ENCODE measurements around the gene LRRC4C. TPM values are rescaled to one million over a fixed set of nuclear protein-coding genes. Genes with fewer than 3 reads are reported as not detected.
"Not testable (repeated sequence)": the region's sequence is repeated elsewhere in the genome, so short reads cannot be mapped to it uniquely, and the experiment has no call there.

LRRC4C gene
- total RNA-seq, 4 donors from 2014 or later, result 0.38 to 3.5 (median 0.95) TPM; not detected in 1

DNA sequence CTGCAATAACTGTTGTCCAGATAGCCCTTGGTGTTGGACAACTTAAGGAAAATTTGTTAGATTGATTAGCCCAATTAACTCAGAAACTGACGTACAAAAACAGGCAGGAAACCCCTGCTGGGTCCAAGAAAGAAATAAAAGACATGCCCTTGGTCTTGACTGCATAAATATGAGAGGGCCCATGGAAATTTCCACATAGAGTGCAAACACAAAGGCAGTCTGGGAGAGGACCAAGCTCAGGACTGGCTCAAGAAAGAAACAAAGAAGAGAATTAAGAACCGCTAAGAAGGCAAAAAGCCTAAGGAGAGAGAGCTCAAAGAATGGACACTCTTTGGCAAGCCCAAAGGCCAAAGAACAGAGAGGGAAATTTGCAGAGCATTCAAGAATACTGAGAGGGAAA, 1243.9 kb downstream of the LRRC4C start:
- DNase-seq (ENCODE audit: low spot score), result no peak
- no peak for ATAC-seq (ENCODE audit: low FRiP score)
- TF ChIP-seq, protein P1, sequence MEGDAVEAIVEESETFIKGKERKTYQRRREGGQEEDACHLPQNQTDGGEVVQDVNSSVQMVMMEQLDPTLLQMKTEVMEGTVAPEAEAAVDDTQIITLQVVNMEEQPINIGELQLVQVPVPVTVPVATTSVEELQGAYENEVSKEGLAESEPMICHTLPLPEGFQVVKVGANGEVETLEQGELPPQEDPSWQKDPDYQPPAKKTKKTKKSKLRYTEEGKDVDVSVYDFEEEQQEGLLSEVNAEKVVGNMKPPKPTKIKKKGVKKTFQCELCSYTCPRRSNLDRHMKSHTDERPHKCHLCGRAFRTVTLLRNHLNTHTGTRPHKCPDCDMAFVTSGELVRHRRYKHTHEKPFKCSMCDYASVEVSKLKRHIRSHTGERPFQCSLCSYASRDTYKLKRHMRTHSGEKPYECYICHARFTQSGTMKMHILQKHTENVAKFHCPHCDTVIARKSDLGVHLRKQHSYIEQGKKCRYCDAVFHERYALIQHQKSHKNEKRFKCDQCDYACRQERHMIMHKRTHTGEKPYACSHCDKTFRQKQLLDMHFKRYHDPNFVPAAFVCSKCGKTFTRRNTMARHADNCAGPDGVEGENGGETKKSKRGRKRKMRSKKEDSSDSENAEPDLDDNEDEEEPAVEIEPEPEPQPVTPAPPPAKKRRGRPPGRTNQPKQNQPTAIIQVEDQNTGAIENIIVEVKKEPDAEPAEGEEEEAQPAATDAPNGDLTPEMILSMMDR (IDR thresholded peaks at IDR 0.05), result no peak

DNA sequence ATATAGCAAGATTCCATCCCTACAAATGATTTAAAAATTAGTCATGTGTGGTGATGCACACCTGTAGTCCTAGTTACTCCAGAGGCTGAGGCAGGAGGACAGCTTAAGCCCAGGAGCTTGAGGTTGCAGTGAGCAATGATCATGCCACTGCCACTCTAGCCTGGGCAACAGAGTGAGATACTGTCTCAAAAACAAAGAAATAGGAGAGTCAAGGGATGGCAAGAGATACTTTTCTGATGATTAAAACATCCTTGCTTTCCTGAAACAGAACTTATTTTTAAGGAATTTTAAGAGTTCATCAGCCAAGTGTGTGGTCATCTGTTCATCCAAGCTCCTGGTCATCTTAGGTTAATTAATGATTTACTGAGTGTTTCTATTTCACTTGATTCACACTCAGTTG, 1252.0 kb downstream of the LRRC4C start:
- TF ChIP-seq, protein P1 (IDR thresholded peaks at IDR 0.05), result no peak
- no peak for ATAC-seq (ENCODE audit: low FRiP score)
- DNase-seq (ENCODE audit: low spot score), result no peak

DNA sequence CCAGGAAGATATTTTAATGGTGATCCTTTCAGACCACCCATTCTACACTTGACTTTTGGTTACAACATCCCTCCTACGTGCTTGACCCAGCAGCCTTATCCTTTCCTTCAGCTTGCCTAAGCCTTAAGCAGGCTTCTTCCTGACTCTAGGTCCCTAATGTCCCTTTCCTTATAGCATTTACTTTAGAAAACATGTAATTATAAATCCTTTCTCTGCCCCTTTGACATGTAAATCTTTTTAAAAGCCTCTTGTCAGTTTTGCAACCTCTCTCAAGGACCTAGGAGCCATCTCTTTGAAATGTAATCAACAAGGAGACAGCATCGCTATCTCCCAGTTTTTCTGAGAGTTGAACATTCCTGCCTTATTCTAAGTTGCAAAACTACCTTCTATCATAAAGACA, 1255.2 kb downstream of the LRRC4C start:
- ATAC-seq (ENCODE audit: low FRiP score) (no peak), DNase-seq (ENCODE audit: low spot score) (no peak)
- TF ChIP-seq, protein P1 (IDR thresholded peaks at IDR 0.05), result no peak

DNA sequence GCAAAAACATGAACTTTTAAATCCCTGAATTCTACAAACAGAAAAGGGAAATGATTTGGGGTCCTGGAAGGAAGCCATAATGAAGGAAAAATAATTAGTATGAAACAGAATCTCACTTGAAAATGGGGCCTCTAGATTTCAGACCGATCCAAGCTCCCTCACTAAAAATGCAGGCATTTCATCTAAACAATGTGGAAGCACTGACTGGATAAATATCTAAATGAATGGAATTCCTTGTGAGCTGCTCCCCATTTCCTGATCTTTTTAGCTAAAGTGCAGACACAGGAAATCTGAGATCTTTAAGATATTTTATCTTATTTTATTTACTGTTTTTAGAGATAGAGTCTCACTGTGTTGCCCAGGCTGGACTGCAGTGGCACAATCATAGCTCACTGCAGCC, 1255.8 kb downstream of the LRRC4C start:
- TF ChIP-seq, protein P1 (IDR thresholded peaks at IDR 0.05), result no peak
- DNase-seq (ENCODE audit: low spot score) (no peak), ATAC-seq (ENCODE audit: low FRiP score) (no peak)

DNA sequence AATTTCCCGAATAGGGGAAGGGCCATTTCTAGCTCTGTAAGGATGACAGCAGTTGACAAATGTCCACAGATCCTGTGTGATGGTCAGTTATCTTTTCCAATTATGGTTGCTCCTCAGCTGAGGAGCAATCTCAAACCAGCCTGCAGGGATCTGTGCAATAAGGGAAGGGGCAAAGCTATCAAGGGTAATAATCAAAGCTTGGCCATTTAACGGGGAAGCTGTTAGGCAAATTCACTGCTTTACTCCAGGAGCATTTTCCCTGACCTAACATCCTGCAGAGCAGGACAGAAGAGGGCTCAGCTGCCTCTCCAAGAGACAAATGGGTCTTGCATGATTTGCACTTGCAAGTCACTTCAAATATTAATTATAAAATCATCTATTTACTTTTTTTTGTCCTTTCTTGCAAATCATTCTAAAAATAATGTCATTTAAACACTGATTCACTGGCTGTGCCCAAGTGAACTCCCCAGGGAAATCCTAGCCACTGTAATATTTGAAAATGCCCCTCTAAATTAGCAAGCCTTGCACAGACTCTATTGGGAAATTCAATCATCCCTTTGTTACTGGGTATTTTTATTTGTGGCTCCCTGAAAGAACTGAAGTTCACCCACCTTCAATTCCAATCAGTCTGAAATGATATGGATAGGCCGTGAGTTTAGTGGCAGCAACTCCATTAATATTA, 1256.7 kb downstream of the LRRC4C start:
- TF ChIP-seq, protein P1 (IDR thresholded peaks at IDR 0.05), result no peak
- ATAC-seq (ENCODE audit: low FRiP score) (no peak), DNase-seq (ENCODE audit: low spot score) (no peak)

DNA sequence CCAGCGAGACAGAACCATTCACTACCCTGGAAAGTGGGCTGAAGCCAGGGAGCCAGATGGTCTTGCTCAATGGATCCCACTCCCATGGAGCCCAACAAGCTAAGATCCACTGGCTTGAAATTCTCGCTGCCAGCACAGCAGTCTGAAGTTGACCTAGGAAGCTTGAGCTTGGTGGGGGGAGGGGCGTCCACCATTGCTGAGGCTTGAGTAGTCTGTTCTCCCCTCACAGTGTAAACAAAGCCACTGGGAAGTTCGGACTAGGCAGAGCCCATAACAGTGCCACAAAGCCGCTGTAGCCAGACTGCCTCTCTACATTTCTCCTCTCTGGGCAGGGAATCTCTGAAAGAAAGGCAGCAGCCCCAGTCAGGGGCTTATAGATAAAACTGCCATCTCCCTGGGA, 1266.9 kb downstream of the LRRC4C start:
- not testable (repeated sequence) for ATAC-seq (ENCODE audit: low FRiP score); DNase-seq (ENCODE audit: low spot score)

DNA sequence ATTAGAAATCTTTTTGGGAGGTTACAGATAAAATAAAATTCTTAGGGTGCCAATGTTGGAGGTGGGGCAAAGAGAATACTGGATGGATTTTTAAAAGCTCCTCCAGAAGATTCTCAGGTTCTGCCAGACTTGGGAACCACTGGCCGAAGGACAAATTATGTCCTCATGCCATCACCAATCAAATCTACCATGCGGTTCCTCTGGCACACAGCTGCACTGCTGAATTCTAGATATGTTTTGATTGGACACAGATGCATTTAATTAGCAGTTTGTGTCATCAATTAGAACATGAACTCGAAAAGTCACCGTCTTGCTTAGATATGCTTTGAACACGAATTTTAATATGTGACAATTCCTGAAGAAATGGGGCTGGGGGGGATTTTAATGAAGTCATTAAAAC, 1269.2 kb downstream of the LRRC4C start:
- ATAC-seq (ENCODE audit: low FRiP score), result no peak
- TF ChIP-seq, protein P1 (IDR thresholded peaks at IDR 0.05), result no peak
- DNase-seq (ENCODE audit: low spot score), result no peak

All from omental fat pad (tissue), 4 donors.